GM12892 (cell line): ENCODE results near the gene STK32B.

ENCODE experiments used
- POLR2A ChIP-seq: IDR thresholded peaks from 2 replicates; pipeline ENCODE4 v1.6.1; 2011; ENCODE audit warnings: low read depth, low read length, control low read depth
- POLR2AphosphoS5 ChIP-seq: IDR thresholded peaks from 2 replicates; pipeline ENCODE4 v1.6.1; 2011; ENCODE audit warnings: low read depth, low read length, control low read depth
- TAF1 ChIP-seq: IDR thresholded peaks from 2 replicates; pipeline ENCODE4 v1.6.1; 2011; ENCODE audit warnings: low read depth, mild to moderate bottlenecking, control low read depth, low read length, borderline replicate concordance

DNA sequence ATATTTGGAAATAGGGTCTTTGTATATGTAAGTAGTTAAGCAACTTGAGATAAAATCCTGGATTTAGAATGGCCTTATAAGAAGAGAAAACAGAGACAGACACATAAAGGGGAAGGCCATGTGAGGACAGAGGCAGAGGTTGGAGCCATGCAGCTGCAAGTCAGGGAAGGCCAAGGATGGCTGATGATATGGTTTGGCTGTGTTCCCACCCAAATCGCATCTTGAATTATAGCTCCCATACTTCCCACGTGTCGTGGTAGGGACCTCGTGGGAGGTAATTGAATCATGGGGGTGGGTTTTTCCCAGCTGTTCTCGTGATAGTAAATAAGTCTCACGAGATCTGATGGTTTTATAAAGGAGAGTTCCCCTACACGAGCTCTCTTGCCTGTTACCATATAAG lies 76.3 kb downstream of the STK32B start:
- no peak for TF ChIP-seq POLR2AphosphoS5
- TF ChIP-seq POLR2A = no peak
- TF ChIP-seq TAF1 = no peak
